ENCODE measurements around the gene FHIP1A.

DNA sequence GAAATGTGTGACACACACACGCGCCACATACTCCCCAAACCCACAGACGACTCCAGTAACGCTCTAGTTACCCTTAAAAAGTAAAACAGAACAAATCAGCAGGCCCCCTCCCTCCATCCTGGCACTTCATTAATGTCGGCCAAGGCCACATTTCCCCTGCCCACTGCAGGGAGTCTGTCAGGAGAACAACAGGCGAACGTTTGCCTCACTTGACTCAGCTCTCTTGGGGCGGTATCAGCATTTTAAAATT, 671 bp upstream of the FHIP1A start:
- TF ChIP-seq POLR2AphosphoS5 (IDR thresholded peaks at IDR 0.05; ENCODE audit: low read depth, low read length) (no peak), CTCF (IDR thresholded peaks at IDR 0.05) (no peak), SIN3A (IDR thresholded peaks at IDR 0.05; ENCODE audit: borderline replicate concordance, insufficient read depth, low read depth, low read length) (no peak)
- TF ChIP-seq, protein P1, sequence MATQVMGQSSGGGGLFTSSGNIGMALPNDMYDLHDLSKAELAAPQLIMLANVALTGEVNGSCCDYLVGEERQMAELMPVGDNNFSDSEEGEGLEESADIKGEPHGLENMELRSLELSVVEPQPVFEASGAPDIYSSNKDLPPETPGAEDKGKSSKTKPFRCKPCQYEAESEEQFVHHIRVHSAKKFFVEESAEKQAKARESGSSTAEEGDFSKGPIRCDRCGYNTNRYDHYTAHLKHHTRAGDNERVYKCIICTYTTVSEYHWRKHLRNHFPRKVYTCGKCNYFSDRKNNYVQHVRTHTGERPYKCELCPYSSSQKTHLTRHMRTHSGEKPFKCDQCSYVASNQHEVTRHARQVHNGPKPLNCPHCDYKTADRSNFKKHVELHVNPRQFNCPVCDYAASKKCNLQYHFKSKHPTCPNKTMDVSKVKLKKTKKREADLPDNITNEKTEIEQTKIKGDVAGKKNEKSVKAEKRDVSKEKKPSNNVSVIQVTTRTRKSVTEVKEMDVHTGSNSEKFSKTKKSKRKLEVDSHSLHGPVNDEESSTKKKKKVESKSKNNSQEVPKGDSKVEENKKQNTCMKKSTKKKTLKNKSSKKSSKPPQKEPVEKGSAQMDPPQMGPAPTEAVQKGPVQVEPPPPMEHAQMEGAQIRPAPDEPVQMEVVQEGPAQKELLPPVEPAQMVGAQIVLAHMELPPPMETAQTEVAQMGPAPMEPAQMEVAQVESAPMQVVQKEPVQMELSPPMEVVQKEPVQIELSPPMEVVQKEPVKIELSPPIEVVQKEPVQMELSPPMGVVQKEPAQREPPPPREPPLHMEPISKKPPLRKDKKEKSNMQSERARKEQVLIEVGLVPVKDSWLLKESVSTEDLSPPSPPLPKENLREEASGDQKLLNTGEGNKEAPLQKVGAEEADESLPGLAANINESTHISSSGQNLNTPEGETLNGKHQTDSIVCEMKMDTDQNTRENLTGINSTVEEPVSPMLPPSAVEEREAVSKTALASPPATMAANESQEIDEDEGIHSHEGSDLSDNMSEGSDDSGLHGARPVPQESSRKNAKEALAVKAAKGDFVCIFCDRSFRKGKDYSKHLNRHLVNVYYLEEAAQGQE (IDR thresholded peaks at IDR 0.05; ENCODE audit: insufficient read depth in 1 of 2, low read depth in 2 of 2, low read length in 1 of 2) = no peak

Data from Panc1 (cell line).